Activated CD4-positive, alpha-beta T cell treated with anti-CD3 and anti-CD28 coated beads for 48 hours (primary cell): ENCODE data around the gene PRICKLE2.
"Not testable (repeated sequence)": the region's sequence is repeated elsewhere in the genome, so short reads cannot be mapped to it uniquely, and the experiment has no call there.

Experiments
- DNase-seq: peaks from one replicate; pipeline ENCODE4 v3.0.0-alpha.2; 2020

The PRICKLE2 gene

GRCh38 chr3:64093825-64094712 is 131.2 kb downstream of the PRICKLE2 start:
- no peak for DNase-seq

GRCh38 chr3:64093211-64093610 is 132.1 kb downstream of the PRICKLE2 start:
- DNase-seq = no peak

GRCh38 chr3:64091501-64091900 is 133.8 kb downstream of the PRICKLE2 start:
- no peak for DNase-seq

GRCh38 chr3:64089386-64089785 is 135.9 kb downstream of the PRICKLE2 start:
- not testable (repeated sequence) for DNase-seq

GRCh38 chr3:64088408-64089205 is 136.7 kb downstream of the PRICKLE2 start:
- DNase-seq = no peak

- DNase-seq = no peak
Observed at GRCh38 chr3:64086479-64087252, 138.6 kb downstream of the PRICKLE2 start.

- DNase-seq = no peak
Observed at GRCh38 chr3:64084640-64085039, 140.6 kb downstream of the PRICKLE2 start.

- no peak for DNase-seq
Observed at GRCh38 chr3:64083575-64083974, 141.7 kb downstream of the PRICKLE2 start.

GRCh38 chr3:64082961-64083541 is 142.2 kb downstream of the PRICKLE2 start:
- no peak for DNase-seq

- no peak for DNase-seq
Observed at GRCh38 chr3:64082411-64082810, 142.9 kb downstream of the PRICKLE2 start.

GRCh38 chr3:64081235-64081630 is 144.0 kb downstream of the PRICKLE2 start:
- DNase-seq = peak; percentile 9

- DNase-seq = no peak
Observed at GRCh38 chr3:64080616-64081234, 144.5 kb downstream of the PRICKLE2 start.

- DNase-seq = no peak
Observed at GRCh38 chr3:64079369-64080150, 145.7 kb downstream of the PRICKLE2 start.

GRCh38 chr3:64078966-64079365 is 146.3 kb downstream of the PRICKLE2 start:
- DNase-seq = no peak

GRCh38 chr3:64074895-64075679 is 150.2 kb downstream of the PRICKLE2 start:
- DNase-seq = no peak

GRCh38 chr3:64074060-64074459 is 151.2 kb downstream of the PRICKLE2 start:
- no peak for DNase-seq

- DNase-seq = no peak
Observed at GRCh38 chr3:64073158-64073761, 152.0 kb downstream of the PRICKLE2 start.

- DNase-seq = no peak
Observed at GRCh38 chr3:64072126-64072525, 153.1 kb downstream of the PRICKLE2 start.

GRCh38 chr3:64070704-64071103 is 154.6 kb downstream of the PRICKLE2 start:
- DNase-seq = no peak
